Measurements from ENCODE around the gene CBLIF.
"Not testable (repeated sequence)": the region's sequence is repeated elsewhere in the genome, so short reads cannot be mapped to it uniquely, and the experiment has no call there.

The CBLIF gene

DNA sequence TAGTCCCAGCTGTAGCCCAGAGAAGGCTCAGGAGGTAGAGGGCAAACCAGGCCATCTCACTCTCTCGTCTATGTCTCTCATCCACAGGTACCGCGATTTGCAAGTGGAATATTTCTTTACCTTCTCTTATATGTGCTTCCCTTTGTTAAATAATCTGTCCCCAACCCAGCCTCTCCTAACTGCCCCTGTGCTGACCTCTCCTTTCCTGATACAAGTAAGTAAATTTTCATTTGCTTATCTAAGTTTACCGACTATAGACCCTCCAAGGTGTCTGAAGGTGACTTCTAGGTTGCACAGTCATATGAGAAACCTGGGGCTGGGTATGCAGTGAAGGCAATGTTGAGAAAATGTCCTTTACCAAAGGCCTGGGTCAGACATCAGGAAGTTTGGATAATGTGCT, at the start of gene CBLIF:
TSS of gene CBLIF (minus strand) at position 101 of the 400 bp plus-strand sequence. CDS start at position 55, 46 bp downstream.
- no peak for DNase-seq (ENCODE audit: low read depth)

DNA sequence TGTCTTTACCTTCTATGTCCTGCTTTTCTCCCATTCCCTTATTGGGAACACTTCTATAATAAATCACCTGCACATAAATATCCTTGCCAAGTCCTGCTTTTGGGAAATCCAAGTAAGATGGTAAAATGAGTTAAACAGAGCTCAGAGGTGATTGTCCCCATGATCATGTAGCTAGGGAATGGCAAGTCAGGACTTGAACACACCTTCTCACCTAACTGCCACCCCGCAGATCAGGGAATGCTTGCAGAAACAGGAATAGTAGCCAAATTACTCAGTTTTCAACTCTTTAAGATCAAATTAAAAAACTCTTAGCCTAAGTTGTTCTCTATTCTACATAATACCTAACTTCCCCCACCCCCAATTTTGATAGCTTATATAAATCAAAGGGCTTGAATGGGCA, 49.3 kb upstream of the CBLIF start:
- no peak for DNase-seq (ENCODE audit: low read depth)

DNA sequence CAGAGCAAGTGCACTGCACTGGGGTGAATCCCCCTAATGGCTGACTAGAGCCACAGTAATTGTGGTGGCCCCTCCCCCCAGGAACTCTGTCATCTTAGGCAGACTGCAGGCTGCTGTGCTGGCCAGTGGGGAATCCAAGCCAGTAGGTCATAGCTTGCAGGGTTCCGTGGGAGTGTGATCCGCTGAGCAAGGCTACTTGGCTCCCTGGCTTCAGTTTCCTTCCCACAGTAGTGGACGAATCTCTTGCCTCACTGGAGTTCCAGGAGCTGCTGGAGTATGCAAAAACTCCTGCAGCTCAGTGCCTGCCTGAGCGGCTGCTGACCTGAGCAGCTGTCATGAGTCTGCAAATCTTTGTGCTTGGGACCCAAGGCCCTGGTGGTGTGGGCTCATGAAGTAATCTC, 46.5 kb upstream of the CBLIF start:
- DNase-seq (ENCODE audit: low read depth): no peak

DNA sequence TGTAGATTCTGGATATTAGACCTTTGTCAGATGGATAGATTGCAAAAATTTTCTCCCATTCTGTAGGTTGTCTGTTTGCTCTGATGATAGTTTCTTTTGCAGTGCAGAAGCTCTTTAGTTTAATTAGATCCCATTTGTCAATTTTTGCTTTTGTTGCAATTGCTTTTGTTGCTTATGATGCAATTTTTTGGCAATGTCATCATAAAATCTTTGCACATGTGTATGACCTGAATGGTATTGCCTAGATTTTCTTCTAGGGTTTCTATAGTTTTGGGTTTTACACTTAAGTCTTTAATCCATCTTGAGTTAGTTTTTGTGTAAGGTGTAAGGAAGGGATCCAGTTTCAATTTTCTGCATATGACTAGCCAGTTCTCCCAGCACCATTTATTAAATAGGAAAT, 41.9 kb upstream of the CBLIF start:
- DNase-seq (ENCODE audit: low read depth): not testable (repeated sequence)

DNA sequence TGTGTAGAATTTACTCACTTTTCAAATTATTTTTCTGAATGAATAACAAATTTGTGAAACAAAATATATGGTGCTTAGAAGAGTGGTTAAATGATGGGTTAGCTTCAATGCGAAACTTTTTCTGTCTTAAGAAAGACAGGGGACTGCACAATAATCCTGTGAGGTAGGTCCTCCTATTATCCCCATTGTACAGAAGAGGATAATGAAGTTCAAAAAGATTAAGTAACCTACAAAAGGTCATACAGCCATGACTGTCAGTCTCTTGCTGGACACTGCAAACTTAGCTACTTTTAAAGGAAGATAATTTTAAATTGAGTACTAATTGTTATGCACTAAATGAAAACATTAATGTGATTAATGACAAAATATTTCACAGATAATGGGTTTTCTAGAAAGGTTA, 38.3 kb upstream of the CBLIF start:
- DNase-seq (ENCODE audit: low read depth): no peak

DNA sequence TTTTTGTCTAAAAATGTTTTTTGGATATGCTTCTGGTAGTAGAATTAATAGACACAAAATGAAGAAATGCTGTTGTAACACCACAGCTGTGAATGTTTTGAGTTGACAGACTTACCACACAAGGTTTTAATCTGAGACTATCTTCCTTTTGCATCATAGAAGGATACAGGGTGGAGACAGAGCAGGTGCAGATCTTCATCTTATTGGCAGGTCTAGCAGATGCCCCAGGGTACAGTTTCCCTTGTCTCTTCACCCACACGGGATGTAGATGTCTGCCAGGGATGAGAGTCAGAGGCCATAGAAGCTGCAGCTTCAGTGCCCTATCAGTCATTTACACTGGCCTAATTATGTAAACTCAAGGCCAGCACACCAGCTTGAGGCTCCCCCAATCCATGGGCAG, 34.3 kb upstream of the CBLIF start:
- DNase-seq (ENCODE audit: low read depth): no peak

DNA sequence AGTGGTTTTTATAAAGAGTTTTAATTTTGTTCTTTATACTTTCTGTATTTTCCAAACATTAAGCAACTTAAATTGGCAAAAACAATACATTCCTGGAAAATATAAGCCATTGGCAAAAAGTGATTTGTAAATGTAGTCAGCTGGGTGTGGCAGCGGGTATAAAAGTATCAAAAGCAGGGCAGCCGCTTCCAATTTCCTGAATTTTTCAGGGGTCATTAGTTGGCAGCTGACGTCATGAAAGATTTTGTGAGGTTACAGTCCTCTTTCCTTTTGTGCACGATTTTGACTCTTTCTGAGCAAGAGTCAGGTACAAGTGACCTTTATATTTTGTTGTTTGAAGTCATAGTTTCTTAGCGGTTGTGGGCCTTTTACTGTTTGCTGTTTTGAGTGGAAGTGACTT, 33.3 kb upstream of the CBLIF start, which contains the start of gene OOSP3:
TSS of gene OOSP3 (plus strand) at position 208 of the 400 bp plus-strand sequence. CDS start at position 235, 27 bp downstream.
- no peak for DNase-seq (ENCODE audit: low read depth)

DNA sequence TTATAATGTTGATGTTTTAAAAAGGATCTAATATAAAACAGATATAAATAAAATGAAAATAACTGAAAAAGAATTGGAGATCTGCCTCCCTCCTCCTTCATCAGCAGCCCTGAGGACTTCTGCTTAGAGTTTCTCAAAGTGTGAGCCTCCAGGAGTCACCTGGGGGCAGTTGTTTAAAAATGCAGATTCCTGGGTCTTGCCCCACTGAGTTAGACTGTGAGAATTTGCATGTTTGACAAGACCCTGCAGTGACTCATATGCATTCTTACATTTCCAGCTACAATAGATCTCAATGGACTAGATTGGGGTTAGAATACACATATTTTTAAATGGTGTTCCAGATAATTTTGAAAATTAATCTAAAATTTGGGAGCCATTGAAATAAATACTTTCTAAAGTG, 32.5 kb upstream of the CBLIF start:
- DNase-seq (ENCODE audit: low read depth): no peak

DNA sequence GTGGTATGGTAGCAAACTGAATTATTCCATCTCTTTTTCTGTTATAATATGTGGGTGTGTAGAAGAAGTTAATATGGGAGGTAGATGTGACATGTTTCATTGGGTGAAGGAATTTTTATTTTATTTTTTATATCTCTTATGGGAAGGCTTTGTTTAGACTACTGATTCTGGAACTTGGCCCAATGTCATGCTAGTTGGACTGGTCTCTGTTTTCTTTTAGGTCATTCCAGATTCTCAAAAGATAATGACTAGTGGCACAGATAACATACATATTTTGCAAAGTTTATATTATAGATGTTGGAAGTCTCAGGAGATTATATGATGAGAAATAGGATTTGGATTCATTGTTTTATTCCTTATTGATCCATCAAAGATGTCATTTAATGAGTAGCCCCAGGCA, 32.0 kb upstream of the CBLIF start:
- DNase-seq (ENCODE audit: low read depth): no peak

DNA sequence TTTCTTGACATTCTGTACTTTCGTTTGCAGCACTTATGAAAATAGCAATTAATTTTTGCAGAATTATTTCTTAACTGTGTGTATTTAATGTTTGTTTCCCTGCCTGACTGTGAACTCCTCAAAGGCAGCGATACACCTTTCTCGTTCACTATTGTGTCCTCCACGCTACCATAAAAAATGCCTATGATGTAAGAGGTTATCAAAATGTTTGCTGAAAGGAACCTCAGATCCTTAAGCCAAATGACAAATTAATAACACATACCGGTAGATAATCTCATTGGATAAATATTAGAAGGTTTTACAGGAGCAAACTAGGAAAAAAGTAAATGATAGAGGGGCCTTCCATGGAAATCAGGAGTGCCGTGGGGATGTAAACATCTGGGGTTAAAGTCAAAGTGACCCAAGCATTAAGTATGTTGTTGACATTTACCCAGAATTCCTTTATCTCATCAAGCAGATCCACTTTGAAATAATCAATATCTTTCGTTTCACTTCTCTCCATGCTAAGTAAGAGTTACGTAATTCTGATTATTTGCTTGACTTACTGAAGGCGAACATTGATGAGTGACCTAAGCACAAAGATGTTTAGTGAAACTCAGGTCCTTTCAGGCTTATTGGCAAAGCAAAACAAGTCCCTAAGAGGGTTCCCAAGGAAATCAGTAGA, 30.7 kb upstream of the CBLIF start:
- DNase-seq (ENCODE audit: low read depth): no peak

DNA sequence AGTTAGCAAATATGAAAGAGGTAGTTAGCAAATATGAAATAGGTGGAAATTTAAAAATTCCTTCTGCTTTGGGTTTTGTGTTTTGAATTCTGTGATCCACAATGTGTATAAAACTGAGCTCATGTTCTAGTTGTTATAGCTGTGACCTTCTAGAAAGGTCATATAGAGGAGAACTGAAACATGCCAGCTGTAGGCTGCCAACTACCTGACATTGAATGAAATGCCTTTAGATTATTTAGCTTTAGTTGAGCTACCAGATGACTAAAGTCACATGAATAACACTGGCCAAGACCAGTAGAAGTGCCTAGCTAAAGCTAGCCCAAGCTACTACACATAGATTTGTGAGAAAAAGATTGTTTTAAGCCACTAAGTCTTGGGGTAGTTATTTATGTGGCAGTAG, 26.8 kb upstream of the CBLIF start:
- DNase-seq (ENCODE audit: low read depth): no peak

DNA sequence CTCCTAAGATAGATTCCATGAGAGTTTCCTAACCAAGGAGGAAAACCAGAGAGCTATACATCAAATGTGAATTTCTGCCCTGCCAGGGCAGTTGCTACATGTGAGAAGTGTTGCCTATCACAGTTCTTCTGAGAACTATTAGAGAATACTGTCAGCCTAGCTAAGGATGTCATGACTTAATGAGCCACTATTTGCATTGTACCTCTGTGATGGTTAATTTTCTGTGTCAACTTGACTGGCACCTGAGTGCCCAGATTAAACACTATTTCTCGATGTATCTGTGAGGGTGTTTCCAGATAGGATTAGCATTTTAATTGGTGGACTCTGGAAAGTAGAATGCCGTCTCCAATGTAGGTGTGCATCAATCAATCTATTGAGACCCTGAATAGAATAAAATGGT, 22.6 kb upstream of the CBLIF start:
- DNase-seq (ENCODE audit: low read depth): no peak

DNA sequence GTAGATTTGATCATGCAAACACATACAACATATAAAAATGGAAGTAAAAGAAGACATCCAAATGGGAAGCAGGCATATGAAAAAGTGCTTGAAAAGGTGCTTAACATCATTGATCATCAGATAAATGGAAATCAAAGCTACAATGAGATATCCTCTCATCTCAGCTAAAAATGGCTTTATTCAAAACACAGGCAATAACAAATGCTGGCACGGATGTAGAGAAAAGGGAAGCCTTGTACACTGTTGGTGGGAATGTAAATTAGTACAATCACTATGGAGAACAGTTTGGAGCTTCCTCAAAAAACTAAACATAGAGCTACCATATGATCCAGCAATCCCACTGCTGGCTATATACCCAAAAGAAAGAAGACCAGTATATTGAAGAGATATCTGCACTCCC, 21.5 kb upstream of the CBLIF start:
- no peak for DNase-seq (ENCODE audit: low read depth)

DNA sequence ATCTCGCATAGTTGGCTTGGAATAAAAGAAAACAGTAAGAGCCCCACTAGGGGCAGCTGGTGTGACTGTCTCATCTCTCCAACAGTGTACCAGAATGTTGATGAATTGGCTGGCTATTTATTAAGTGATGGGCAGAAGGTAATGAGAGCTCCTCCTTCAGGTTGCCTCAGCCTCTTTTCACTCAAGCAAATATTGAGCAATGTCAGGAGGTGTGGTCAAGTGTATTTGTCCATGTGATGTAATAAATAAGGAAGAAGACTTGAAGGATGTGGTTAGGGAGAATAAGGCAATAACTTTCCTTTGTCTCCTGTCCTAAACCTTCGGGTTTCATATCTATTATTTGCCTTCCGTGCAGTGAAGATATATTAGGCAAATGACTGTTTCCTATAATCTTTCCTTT, 21.1 kb upstream of the CBLIF start, which contains the start of gene TCN1:
TSS of gene TCN1 (minus strand) at position 91 of the 400 bp plus-strand sequence. CDS start at position 74, 17 bp downstream.
- peak; percentile 10 for DNase-seq (ENCODE audit: low read depth)

DNA sequence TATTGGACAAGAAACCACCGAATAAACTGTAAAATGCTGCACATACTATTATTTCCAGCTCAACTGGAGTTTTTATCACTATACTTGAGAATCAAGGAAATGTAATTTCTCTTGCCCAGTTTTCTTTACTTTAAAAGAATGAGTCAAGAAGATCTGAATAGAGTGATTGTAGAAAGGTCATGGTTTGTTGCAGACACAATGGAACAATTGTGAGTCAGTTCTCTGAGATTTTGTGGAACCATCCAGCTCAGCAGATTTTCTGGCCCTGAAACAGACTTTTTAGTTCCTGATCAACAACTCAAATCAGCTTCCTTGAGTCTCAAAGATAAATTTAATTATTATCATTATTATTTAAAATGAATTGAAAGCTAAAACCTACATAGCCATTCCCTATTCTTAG, 19.7 kb upstream of the CBLIF start:
- DNase-seq (ENCODE audit: low read depth): no peak

DNA sequence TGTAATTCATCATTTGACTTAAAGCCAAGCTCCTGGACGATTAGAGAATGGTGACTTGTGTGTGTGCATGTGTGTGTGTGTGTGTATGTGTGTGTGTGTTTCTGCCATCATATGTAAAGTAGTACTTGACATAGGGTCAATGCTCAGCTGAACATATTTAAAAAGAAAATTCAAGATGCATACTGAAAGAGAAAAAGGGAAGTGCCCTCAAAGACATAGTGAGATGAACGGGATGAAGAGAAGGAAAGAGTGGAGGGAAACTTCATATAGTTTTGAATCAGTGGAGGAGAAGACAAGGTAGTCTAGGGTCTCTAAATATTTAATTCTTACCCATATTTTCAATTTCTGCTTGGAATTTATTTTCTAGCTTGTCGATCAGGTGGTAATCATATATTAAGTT, 17.0 kb upstream of the CBLIF start:
- DNase-seq (ENCODE audit: low read depth): no peak

DNA sequence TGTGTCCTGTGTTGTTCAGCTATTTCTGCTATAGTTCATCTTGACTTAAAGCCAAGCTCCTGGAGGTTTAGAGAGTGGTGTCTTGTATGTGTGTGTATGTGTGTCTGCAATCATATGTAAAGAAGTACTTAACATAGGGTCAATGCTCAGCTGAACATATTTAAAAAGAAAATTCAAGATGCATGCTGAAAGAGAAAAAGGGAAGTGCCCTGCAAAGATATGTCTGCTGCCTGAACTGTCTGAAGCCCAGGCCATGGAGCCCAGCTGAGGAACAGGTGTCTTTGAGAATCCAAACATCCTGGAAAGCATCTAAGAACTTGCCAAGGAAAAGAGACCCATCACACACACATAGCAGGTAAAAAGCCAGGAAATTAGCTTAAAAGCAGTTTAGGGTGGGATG, 14.4 kb upstream of the CBLIF start:
- no peak for DNase-seq (ENCODE audit: low read depth)

DNA sequence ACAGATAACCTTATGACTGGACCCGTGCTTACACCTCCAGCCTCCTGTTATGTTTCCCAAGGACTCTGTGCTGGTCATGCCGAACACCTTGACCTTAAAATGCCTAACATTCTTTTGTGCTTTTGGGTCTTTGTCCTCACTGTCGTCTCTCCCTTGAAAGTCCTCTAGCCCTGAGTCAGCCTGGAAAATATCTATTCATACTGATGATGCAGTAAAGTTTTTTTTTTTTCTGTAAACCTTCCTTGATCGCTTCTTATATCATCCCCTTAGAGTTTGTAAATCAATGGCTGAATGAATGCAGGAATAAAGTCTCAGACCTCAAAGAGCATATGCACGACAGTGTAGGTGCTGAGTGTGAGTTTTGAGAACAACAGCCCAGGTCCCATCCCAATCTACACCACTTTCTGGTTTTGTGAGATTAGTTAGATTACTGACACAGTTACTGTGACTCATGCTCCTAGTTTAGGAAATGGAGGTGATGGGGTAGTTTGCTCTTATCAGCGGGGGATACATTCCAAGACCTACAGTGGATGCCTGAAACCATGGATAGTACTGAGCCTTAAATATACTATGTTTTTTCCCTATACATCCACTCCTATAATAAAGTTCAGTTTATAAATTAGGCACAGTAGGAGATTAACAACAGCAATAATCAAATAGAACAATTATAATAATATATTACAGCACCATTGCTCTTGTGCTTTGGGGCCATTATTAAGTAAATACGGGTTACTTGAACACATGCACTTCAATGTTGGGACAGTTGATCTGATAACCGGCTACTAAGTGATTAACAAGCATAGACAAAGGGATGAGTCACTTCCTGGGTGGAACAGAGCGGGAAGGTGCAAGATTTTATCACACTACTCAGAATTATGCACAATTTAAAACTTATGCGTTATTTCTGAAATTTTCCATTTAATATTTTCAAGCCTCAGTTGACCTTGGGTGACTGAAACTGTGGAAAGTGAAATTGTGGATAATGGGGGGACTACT, 12.4 kb upstream of the CBLIF start:
- DNase-seq (ENCODE audit: low read depth): peak; percentile 23

DNA sequence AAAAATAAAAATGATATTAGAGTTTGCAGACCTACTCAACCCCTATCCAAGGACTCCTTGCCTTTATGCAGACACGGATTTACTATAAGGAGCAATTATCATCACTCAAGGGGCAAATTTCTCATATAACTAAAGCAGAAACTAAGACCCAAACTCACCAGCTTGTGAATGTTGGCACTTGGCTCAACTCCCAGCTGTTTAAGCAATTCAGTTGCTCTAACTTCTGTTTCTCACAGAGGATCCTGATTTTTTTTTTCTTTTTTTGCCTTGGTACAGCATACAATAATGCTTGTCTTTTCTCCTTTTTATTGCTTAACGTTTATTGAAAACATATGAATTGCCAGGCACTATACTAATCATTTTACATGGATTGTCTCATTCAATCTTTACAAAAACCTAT, 9.6 kb upstream of the CBLIF start:
- DNase-seq (ENCODE audit: low read depth): no peak

DNA sequence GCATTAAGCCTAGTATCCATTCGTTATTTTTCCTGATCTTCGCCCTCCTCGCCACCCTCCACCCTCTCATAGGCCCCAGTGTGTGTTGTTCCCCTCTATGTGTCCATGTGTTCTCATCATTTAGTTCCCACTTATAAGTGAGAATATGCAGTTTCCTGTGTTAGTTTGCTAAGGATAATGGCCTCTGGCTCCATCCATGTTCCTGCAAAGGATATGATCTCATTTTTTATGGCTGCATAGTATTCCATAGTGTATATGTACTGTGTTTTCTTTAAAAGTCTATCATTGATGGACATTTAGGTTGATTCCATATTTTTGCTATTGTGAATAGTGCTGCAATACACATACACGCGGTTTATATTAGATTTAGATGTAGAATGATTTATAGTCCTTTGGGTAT, 6.1 kb upstream of the CBLIF start:
- DNase-seq (ENCODE audit: low read depth): not testable (repeated sequence)

DNA sequence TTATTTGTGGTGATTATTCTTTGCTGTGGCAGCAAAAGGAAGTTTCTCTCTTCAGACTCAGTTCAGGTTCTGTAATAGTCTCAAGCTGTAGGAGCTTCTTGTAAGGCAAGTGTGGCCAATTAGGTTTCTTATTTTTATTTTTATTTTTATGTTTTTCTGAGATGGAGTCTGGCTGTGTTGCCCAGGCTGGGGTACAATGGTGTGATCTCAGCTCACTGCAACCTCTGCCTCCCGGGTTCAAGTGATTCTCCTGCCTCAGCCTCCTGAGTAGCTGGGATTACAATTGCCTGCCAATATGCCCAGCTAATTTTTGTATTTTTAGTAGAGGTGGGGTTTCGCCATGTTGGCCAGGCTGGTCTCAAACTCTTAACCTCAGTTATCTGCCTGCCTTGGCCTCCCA, 4.3 kb upstream of the CBLIF start:
- not testable (repeated sequence) for DNase-seq (ENCODE audit: low read depth)

DNA sequence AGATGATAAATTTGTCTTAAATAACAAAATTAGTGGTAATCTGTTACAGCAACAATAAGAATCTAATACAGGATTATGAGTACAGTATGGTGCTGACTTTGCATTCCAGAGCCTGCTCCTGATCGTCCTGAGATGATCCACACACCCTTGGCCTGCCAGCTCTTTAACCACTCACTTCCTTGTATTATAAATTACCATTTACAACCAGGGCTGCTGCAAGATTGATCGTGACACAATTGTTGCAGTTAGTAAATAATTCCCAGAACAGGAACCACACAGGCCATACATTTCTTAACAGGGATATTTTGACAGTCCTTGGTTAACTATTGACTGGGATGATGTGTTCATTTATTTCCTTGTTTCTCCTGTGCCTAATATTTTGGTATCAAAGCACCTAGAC, 3.8 kb upstream of the CBLIF start:
- DNase-seq (ENCODE audit: low read depth): no peak

DNA sequence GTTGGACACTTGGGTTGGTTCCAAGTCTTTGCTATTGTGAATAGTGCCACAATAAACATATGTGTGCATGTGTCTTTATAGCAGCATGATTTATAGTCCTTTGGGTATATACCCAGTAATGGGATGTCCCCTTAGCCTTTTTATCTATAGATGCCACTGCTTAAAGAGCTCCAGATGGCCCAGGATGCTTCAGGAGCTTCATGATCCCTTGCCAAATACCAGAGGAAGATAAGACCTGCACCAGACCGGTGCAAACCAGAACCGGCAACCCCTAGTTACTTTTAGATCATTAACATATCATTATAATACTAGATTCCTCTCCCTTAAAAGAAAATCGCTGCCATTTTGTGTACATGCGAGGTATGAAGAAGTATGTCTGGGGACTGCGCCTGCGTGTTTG, 3.1 kb upstream of the CBLIF start:
- DNase-seq (ENCODE audit: low read depth): not testable (repeated sequence)

Measured in iris pigment epithelial cell (primary cell).